GM21528 (cell line): ENCODE results near the gene DIO3.

Experiments used
- ATAC-seq: cut with Tn5 transposase; IDR thresholded peaks from one replicate; pipeline ENCODE4 v1.9.1; 2021; ENCODE audit warnings: mild to moderate bottlenecking, moderate library complexity; ENCODE audit not compliant: unreplicated experiment, low FRiP score

Gene DIO3

GRCh38 chr14:101579372-101580080, 18.2 kb downstream of the DIO3 start:
- no peak for ATAC-seq

GRCh38 chr14:101581806-101582205, 20.5 kb downstream of the DIO3 start:
- no peak for ATAC-seq

GRCh38 chr14:101582294-101582693, 21.0 kb downstream of the DIO3 start:
- no peak for ATAC-seq

- no peak for ATAC-seq
These were observed 21.9 kb downstream of the DIO3 start for GRCh38 chr14:101583006-101583714.

- ATAC-seq: no peak
These were observed 22.4 kb downstream of the DIO3 start for GRCh38 chr14:101583715-101584054.

- ATAC-seq: no peak
These were observed 23.0 kb downstream of the DIO3 start for GRCh38 chr14:101584055-101584859.

- ATAC-seq: no peak
These were observed 23.9 kb downstream of the DIO3 start for GRCh38 chr14:101585211-101585610.

- ATAC-seq: no peak
These were observed 25.5 kb downstream of the DIO3 start for GRCh38 chr14:101586531-101587430.

GRCh38 chr14:101587441-101587911, 26.2 kb downstream of the DIO3 start:
- ATAC-seq: no peak

GRCh38 chr14:101588286-101588975, 27.1 kb downstream of the DIO3 start:
- no peak for ATAC-seq

- ATAC-seq: no peak
These were observed 27.7 kb downstream of the DIO3 start for GRCh38 chr14:101588990-101589389.

- ATAC-seq: no peak
These were observed 28.3 kb downstream of the DIO3 start for GRCh38 chr14:101589486-101590015.

- ATAC-seq: no peak
These were observed 28.8 kb downstream of the DIO3 start for GRCh38 chr14:101590062-101590461.

GRCh38 chr14:101590616-101591015, 29.3 kb downstream of the DIO3 start:
- ATAC-seq: no peak

- ATAC-seq: no peak
These were observed 29.8 kb downstream of the DIO3 start for GRCh38 chr14:101591121-101591520.

GRCh38 chr14:101591582-101591981, 30.3 kb downstream of the DIO3 start:
- no peak for ATAC-seq

GRCh38 chr14:101593411-101594238, 32.3 kb downstream of the DIO3 start:
- ATAC-seq: no peak

- no peak for ATAC-seq
These were observed 33.3 kb downstream of the DIO3 start for GRCh38 chr14:101594511-101595148.
